ENCODE results near the gene RACGAP1.

RACGAP1 gene

GRCh38 chr12:50052964-50053363 lies 27.7 kb upstream of the RACGAP1 start:
- no peak overlapping the region for H2AK5ac ChIP-seq (ENCODE audit: low read length)
- no peak overlapping the region for H3K4me3 ChIP-seq (ENCODE audit: low read length)
- no peaks in the 10 kb centered on the region for H3K79me1 ChIP-seq (ENCODE audit: low read length)
- H3K4ac ChIP-seq (ENCODE audit: low read depth, low read length) = no peak overlapping the region
- no peaks in the 10 kb centered on the region for H3K79me2 ChIP-seq (ENCODE audit: control insufficient read depth, insufficient read depth, low read length)
- H3K4me2 ChIP-seq (ENCODE audit: low read length) = no peak overlapping the region
- H3K18ac ChIP-seq (ENCODE audit: low read length) = no peak overlapping the region
- no peak overlapping the region for H3K27ac ChIP-seq (ENCODE audit: low read depth, low read length)
- H3K23ac ChIP-seq (ENCODE audit: low read length) = no peak overlapping the region
- peaks cover 15% of the 10 kb centered on the region for H3K4me1 ChIP-seq (ENCODE audit: control insufficient read depth, low read depth, low read length)
- no peaks in the 10 kb centered on the region for H3K27me3 ChIP-seq (ENCODE audit: insufficient read depth, low read length, poor library complexity)
- no peaks in the 10 kb centered on the region for H3K36me3 ChIP-seq (ENCODE audit: control insufficient read depth, insufficient read depth, low read length)
- H2BK120ac ChIP-seq (ENCODE audit: low read depth, low read length) = no peak overlapping the region
- no peak overlapping the region for H4K8ac ChIP-seq (ENCODE audit: low read depth, low read length)
- H3K9ac ChIP-seq (ENCODE audit: low read length) = no peak overlapping the region
- no CpG with 5 or more reads among the region's 7 CpGs for WGBS (ENCODE audit: extremely low coverage, insufficient coverage, low lambda C conversion rate)
- no peak overlapping the region for H2BK15ac ChIP-seq (replicated peaks; ENCODE audit: low read depth)
- no peak overlapping the region for H3K56ac ChIP-seq (ENCODE audit: low read length)
- no peak overlapping the region for H2BK5ac ChIP-seq (ENCODE audit: low read length)
- no peak for DNase-seq
- H4K5ac ChIP-seq (ENCODE audit: low read length) = no peak overlapping the region

GRCh38 chr12:50052544-50052943 lies 27.2 kb upstream of the RACGAP1 start:
- Histone ChIP-seq H4K5ac (ENCODE audit: low read length) (no peak overlapping the region), H3K18ac (ENCODE audit: low read length) (no peak overlapping the region), H3K79me2 (ENCODE audit: control insufficient read depth, insufficient read depth, low read length) (no peaks in the 10 kb centered on the region), H3K79me1 (ENCODE audit: low read length) (no peaks in the 10 kb centered on the region), H2BK5ac (ENCODE audit: low read length) (no peak overlapping the region), H3K27ac (ENCODE audit: low read depth, low read length) (no peak overlapping the region), H4K8ac (ENCODE audit: low read depth, low read length) (no peak overlapping the region), H3K23ac (ENCODE audit: low read length) (no peak overlapping the region), H2BK120ac (ENCODE audit: low read depth, low read length) (no peak overlapping the region), H3K27me3 (ENCODE audit: insufficient read depth, low read length, poor library complexity) (no peaks in the 10 kb centered on the region), H3K9ac (ENCODE audit: low read length) (no peak overlapping the region), H3K36me3 (ENCODE audit: control insufficient read depth, insufficient read depth, low read length) (no peaks in the 10 kb centered on the region), H2AK5ac (ENCODE audit: low read length) (peak overlapping the region; percentile 65), H3K4me3 (ENCODE audit: low read length) (no peak overlapping the region), H3K56ac (ENCODE audit: low read length) (no peak overlapping the region), H3K4me2 (ENCODE audit: low read length) (no peak overlapping the region), H2BK15ac (replicated peaks; ENCODE audit: low read depth) (no peak overlapping the region), H3K4ac (ENCODE audit: low read depth, low read length) (no peak overlapping the region), H3K4me1 (ENCODE audit: control insufficient read depth, low read depth, low read length) (peaks cover 15% of the 10 kb centered on the region)
- no peak for DNase-seq

- no peaks in the 10 kb centered on the region for H3K79me1 ChIP-seq (ENCODE audit: low read length)
- H3K4me1 ChIP-seq (ENCODE audit: control insufficient read depth, low read depth, low read length) = peaks cover 12% of the 10 kb centered on the region
- H3K23ac ChIP-seq (ENCODE audit: low read length) = peak overlapping the region; percentile 38
- no peak overlapping the region for H4K5ac ChIP-seq (ENCODE audit: low read length)
- H2AK5ac ChIP-seq (ENCODE audit: low read length) = peak overlapping the region; percentile 29
- peak overlapping the region; percentile 74 for H3K4ac ChIP-seq (ENCODE audit: low read depth, low read length)
- no peak overlapping the region for H2BK120ac ChIP-seq (ENCODE audit: low read depth, low read length)
- peak overlapping the region; percentile 51 for H3K27ac ChIP-seq (ENCODE audit: low read depth, low read length)
- peak overlapping the region; percentile 70 for H3K18ac ChIP-seq (ENCODE audit: low read length)
- no peaks in the 10 kb centered on the region for H3K79me2 ChIP-seq (ENCODE audit: control insufficient read depth, insufficient read depth, low read length)
- WGBS (ENCODE audit: extremely low coverage, insufficient coverage, low lambda C conversion rate) = no CpG with 5 or more reads among the region's 14 CpGs
- H3K9ac ChIP-seq (ENCODE audit: low read length) = peak overlapping the region; percentile 40
- H2BK5ac ChIP-seq (ENCODE audit: low read length) = peak overlapping the region; percentile 49
- H3K4me2 ChIP-seq (ENCODE audit: low read length) = no peak overlapping the region
- DNase-seq = peak; percentile 85
- H3K27me3 ChIP-seq (ENCODE audit: insufficient read depth, low read length, poor library complexity) = no peaks in the 10 kb centered on the region
- no peaks in the 10 kb centered on the region for H3K36me3 ChIP-seq (ENCODE audit: control insufficient read depth, insufficient read depth, low read length)
- H4K8ac ChIP-seq (ENCODE audit: low read depth, low read length) = no peak overlapping the region
- peak overlapping the region; percentile 87 for H3K56ac ChIP-seq (ENCODE audit: low read length)
- H3K4me3 ChIP-seq (ENCODE audit: low read length) = no peak overlapping the region
- H2BK15ac ChIP-seq (replicated peaks; ENCODE audit: low read depth) = peak overlapping the region; percentile 7
These were observed 26.0 kb upstream of the RACGAP1 start for GRCh38 chr12:50051101-50051806.

DNA sequence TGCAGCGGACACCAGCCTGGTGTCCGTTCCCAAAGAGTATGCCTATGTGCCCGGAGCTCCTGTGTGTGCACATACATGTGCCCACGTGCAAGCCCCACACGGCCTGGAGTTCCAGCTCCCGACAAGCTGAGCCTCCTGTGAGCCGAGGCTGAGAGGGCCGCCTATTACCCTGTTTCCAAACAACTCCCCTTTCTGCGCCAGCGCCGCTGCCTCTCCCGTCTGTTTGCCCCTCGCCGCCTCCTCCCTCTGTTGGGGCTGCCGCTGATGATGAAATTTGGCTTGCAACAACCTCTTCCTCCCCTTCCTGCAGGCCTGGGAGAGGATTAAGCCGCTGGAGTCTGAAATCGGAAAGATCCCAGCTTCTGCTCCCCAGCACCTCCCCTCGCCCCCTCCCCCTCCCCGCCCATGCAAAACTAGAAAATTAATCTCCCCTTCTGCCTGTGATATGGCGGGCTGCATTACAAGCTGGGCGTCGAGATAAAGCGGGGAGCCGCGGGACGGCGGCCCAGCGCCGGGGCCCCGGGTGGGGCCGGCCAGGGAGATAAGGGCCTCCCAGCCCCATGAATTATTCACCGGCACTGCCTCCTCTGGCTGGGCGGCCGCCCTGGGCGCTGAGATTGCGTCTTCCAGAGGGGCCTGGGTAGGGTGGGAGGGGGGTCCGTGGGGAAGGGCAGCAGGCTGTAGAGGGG lies 25.3 kb upstream of the RACGAP1 start:
- Histone ChIP-seq H3K18ac (ENCODE audit: low read length) (peak overlapping the region; percentile 70), H3K79me2 (ENCODE audit: control insufficient read depth, insufficient read depth, low read length) (no peaks in the 10 kb centered on the region), H2BK15ac (replicated peaks; ENCODE audit: low read depth) (peak overlapping the region; percentile 7), H3K4me2 (ENCODE audit: low read length) (peak overlapping the region; percentile 9), H3K4me3 (ENCODE audit: low read length) (no peak overlapping the region), H3K4me1 (ENCODE audit: control insufficient read depth, low read depth, low read length) (peaks cover 12% of the 10 kb centered on the region), H2BK120ac (ENCODE audit: low read depth, low read length) (peak overlapping the region; percentile 67), H3K9ac (ENCODE audit: low read length) (peak overlapping the region; percentile 63), H3K36me3 (ENCODE audit: control insufficient read depth, insufficient read depth, low read length) (no peaks in the 10 kb centered on the region), H3K27ac (ENCODE audit: low read depth, low read length) (no peak overlapping the region), H2AK5ac (ENCODE audit: low read length) (no peak overlapping the region), H3K27me3 (ENCODE audit: insufficient read depth, low read length, poor library complexity) (no peaks in the 10 kb centered on the region), H4K8ac (ENCODE audit: low read depth, low read length) (no peak overlapping the region), H3K4ac (ENCODE audit: low read depth, low read length) (peak overlapping the region; percentile 74), H2BK5ac (ENCODE audit: low read length) (no peak overlapping the region), H3K79me1 (ENCODE audit: low read length) (no peaks in the 10 kb centered on the region), H4K5ac (ENCODE audit: low read length) (no peak overlapping the region), H3K56ac (ENCODE audit: low read length) (peak overlapping the region; percentile 87), H3K23ac (ENCODE audit: low read length) (no peak overlapping the region)
- peak; percentile 89 for DNase-seq
- no CpG with 5 or more reads among the region's 37 CpGs for WGBS (ENCODE audit: extremely low coverage, insufficient coverage, low lambda C conversion rate)

DNA sequence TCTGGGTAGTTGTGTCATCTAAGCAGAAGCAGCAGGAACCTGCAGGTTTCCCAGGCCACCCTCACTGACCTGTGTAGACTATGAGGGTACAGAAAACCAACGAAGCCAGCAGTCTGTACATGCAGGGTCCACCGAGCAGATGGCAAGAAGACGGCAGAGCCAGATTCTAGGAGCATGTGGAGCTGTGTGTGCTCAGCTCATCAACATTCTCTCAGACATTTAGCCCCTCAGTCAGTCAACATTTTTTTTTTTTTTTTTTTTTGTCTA lies 24.8 kb upstream of the RACGAP1 start:
- Histone ChIP-seq H3K18ac (ENCODE audit: low read length) (no peak overlapping the region), H3K4me3 (ENCODE audit: low read length) (no peak overlapping the region), H4K5ac (ENCODE audit: low read length) (no peak overlapping the region), H2BK120ac (ENCODE audit: low read depth, low read length) (no peak overlapping the region), H3K23ac (ENCODE audit: low read length) (peak overlapping the region; percentile 9), H3K79me1 (ENCODE audit: low read length) (no peaks in the 10 kb centered on the region), H2AK5ac (ENCODE audit: low read length) (peak overlapping the region; percentile 43), H3K27ac (ENCODE audit: low read depth, low read length) (no peak overlapping the region), H3K56ac (ENCODE audit: low read length) (peak overlapping the region; percentile 87), H3K4ac (ENCODE audit: low read depth, low read length) (no peak overlapping the region), H3K79me2 (ENCODE audit: control insufficient read depth, insufficient read depth, low read length) (no peaks in the 10 kb centered on the region), H2BK5ac (ENCODE audit: low read length) (no peak overlapping the region), H3K4me1 (ENCODE audit: control insufficient read depth, low read depth, low read length) (peaks cover 12% of the 10 kb centered on the region), H4K8ac (ENCODE audit: low read depth, low read length) (no peak overlapping the region), H2BK15ac (replicated peaks; ENCODE audit: low read depth) (no peak overlapping the region), H3K4me2 (ENCODE audit: low read length) (no peak overlapping the region), H3K27me3 (ENCODE audit: insufficient read depth, low read length, poor library complexity) (no peaks in the 10 kb centered on the region), H3K36me3 (ENCODE audit: control insufficient read depth, insufficient read depth, low read length) (no peaks in the 10 kb centered on the region), H3K9ac (ENCODE audit: low read length) (peak overlapping the region; percentile 63)
- no peak for DNase-seq
- no CpG with 5 or more reads among the region's 3 CpGs for WGBS (ENCODE audit: extremely low coverage, insufficient coverage, low lambda C conversion rate)

Data from mesendoderm (in vitro differentiated cells).